ENCODE results near the gene PDE2A.

DNA sequence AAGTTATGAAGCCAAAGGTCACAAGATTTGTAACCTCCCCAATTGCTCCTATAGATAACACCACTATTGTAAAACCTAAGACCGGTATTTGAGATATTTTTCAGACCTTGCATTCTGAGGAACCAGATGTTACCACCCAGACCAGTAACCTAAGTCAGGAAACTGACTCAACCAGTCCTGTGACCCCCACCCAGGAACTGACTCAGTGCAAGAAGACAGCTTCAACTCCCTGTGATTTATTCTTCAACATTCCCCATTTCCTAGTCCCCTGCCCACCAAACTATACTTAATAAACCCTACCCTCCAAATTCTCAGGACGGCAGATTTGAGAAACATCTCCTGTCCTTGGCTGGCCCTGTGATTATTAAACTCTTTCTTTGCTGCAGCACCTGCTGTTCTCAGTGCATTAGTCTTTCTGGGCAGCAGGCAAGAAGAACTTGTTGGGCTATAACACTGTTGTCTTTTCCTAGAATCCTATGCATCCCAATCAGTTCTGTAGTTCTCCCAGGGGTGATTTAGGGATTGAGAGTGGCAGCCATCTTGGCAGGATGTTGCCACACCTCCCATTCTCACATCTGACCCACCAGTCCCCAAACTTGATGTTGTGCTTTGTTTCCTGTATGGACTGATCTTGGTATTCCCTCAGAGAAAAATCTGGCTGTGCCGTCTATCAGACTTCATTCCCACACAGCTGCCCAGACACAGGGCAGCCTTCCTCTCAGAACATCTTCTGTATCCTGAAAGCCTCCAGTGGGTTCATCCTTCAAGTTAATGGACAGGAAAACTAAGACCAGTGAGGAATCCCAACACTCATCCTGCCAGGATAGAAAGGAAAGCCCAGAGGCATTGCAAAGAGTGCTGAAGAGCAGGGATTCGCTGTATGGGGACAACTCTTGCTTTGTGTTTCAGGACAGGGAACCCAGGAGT lies 104.0 kb downstream of the PDE2A start:
- no peak for TF ChIP-seq POLR2A (IDR thresholded peaks at IDR 0.05)
- TF ChIP-seq, protein P1, sequence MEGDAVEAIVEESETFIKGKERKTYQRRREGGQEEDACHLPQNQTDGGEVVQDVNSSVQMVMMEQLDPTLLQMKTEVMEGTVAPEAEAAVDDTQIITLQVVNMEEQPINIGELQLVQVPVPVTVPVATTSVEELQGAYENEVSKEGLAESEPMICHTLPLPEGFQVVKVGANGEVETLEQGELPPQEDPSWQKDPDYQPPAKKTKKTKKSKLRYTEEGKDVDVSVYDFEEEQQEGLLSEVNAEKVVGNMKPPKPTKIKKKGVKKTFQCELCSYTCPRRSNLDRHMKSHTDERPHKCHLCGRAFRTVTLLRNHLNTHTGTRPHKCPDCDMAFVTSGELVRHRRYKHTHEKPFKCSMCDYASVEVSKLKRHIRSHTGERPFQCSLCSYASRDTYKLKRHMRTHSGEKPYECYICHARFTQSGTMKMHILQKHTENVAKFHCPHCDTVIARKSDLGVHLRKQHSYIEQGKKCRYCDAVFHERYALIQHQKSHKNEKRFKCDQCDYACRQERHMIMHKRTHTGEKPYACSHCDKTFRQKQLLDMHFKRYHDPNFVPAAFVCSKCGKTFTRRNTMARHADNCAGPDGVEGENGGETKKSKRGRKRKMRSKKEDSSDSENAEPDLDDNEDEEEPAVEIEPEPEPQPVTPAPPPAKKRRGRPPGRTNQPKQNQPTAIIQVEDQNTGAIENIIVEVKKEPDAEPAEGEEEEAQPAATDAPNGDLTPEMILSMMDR (IDR thresholded peaks at IDR 0.05), result no peak
